GM19023 (cell line): ENCODE results near the gene LMBR1.
"Not testable (repeated sequence)": the region's sequence is repeated elsewhere in the genome, so short reads cannot be mapped to it uniquely, and the experiment has no call there.

Experiments used
- ATAC-seq: cut with Tn5 transposase; IDR thresholded peaks from one replicate; pipeline ENCODE4 v1.9.1; 2021; ENCODE audit warnings: mild to moderate bottlenecking, moderate library complexity; ENCODE audit not compliant: unreplicated experiment

The LMBR1 gene, protein sequence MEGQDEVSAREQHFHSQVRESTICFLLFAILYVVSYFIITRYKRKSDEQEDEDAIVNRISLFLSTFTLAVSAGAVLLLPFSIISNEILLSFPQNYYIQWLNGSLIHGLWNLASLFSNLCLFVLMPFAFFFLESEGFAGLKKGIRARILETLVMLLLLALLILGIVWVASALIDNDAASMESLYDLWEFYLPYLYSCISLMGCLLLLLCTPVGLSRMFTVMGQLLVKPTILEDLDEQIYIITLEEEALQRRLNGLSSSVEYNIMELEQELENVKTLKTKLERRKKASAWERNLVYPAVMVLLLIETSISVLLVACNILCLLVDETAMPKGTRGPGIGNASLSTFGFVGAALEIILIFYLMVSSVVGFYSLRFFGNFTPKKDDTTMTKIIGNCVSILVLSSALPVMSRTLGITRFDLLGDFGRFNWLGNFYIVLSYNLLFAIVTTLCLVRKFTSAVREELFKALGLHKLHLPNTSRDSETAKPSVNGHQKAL

DNA sequence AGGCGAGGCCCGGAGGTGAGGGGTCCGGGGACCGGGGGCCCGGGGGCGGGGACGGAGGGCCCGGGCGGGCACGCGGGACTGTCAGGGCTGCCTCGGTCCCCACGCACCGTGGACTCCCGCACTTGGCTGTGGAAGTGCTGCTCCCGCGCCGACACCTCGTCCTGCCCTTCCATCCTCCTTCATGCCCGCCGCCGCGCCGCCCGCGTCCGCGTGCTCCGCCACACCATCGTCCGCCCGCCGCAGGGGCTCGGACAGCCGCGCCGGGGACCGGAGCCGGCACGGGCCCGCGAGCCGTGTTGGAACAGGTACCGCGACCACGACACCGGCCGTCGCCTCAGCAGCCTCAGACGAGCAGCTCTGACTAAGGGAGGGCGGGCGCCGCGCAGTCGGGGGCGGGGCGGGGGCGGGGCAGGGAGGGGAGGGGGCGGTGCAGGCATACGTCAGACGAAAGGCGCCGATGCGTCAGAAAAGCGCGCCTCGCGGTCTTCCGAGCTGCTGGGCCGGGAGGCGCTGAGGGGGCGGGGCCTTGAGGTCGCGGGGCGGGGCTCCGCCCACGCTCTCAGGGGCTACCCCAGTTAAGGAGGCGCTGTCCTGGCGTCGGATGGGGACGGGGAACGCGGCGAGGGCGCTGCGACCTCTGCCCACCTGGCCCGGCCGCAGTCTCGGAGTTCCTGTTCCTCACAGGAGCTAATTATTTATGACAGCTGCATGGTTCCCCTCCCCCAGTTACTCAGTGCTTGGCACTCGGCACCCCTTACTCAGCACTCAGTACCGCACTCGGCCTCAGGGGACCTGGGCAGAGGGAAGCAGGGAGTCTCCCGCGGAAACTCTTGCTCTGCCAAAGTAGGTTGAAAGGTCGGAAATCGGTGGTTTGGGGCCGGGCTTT is at the start of gene LMBR1:
Gene LMBR1, minus strand, starts transcription at position 363 of the 886 bp plus-strand sequence. Its CDS starts 190 bp downstream, at position 173.
- ATAC-seq = peak; percentile 84

DNA sequence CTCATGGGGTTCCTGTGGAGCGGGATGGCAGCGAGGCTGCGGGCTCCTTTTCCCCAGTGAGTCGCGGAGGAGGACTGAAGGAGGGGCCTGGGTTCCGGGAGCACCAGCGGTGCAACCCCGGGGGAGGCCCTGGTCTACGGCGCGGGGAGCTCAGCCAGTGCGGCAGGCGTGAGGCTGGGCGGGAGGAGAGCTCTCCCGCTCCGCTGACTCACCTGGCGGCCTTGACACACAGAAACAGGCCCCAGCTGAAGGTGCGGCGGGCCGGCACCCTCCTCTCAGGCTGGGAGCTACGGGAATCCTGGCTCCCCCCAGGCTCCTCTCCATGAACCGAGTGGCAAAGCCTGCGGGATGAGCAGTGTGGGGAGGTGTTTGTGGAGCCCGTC is 49.7 kb upstream of the LMBR1 start:
- no peak for ATAC-seq

DNA sequence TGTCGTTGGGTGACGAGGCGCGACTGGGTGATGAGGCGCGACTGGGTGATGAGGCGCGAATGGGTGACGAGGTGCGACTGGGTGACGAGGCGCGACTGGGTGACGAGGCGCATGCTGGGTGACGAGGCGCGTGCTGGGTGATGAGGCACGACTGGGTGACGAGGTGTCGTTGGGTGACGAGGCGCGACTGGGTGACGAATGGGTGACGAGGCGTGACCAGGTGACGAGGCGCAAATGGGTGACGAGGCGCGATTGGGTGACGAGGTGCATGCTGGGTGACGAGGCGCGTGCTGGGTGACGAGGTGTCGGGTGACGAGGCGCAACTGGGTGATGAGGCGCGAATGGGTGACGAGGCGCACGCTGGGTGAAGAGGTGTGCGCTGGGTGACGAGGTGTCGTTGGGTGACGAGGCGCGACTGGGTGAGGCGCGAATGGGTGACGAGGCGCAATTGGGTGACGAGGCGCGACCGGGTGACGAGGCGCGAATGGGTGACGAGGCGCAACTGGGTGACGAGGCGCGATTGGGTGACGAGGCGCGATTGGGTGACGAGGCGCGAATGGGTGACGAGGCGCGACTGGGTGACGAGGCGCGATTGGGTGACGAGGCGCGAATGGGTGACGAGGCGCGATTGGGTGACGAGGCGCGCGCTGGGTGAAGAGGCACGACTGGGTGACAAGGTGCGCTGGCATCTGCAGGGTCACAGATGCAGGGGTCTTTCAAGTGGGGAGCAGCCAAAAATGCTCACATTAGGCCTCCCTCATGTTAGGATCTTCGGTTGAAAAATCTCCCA is 48.6 kb upstream of the LMBR1 start:
- ATAC-seq = no peak

DNA sequence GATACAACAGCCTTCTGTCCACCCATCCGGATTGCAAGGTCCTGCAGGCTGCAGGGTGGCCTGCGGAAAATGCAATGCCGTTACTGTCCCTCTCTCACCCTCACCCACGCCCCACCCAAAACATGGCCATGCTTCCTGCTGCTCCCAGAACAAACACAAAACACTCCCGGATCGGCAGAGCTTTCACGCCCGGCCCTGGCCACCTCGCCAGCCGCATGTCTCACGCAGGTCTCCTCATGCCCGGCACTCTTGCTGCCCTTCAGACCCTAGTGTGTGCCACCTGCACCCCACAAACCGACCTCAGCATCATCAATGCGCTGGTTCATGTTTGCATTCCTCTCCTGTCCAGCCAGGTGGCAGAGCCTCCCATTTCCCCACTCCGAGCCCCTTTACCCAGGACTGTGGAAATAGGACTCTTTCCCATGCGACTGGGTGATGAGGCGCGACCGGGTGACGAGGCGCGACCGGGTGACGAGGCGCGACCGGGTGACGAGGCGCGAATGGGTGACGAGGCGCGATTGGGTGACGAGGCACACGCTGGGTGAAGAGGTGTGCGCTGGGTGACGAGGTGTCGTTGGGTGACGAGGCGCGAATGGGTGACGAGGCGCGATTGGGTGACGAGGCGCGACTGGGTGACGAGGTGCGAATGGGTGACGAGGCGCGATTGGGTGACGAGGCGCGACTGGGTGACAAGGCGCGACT is 47.6 kb upstream of the LMBR1 start:
- ATAC-seq = no peak

DNA sequence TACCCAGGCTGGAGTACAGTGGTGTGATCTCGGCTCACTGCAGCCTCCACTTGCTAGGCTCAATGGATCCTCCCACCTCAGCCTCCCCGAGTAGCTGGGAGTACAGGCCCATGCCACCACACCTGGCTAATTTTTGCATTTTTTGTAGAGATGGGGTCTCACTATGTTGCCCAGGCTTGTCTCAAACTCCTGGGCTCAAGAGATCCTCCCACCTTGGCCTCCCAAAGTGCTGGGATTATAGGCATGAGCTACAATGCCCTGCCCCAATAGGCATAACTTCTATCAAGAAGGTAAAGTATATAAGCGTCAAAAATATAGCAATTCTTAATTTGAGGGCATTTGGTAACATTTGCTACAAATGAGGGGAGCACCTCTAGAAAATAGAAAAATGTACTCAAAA is 43.8 kb upstream of the LMBR1 start:
- not testable (repeated sequence) for ATAC-seq

DNA sequence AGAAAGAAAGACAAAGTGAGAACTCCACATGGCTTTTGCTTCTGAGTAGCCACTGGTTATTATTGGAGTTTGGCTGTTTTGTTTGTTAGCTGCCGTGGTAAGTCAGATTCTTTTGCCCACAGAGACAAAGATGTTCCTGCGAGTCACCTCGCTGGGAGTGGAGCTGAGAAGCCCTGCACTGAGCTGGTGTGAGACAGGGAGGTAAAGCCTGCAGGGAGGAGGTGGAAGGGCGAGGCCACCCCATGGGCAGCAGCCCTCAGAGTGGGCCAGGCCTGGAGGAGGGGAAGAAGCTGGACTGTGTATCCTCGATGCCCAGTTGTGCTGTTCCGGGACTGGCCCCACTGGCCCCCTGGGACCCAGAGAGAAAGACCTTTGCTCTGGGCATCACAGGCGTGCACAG is 42.3 kb upstream of the LMBR1 start:
- ATAC-seq = no peak

DNA sequence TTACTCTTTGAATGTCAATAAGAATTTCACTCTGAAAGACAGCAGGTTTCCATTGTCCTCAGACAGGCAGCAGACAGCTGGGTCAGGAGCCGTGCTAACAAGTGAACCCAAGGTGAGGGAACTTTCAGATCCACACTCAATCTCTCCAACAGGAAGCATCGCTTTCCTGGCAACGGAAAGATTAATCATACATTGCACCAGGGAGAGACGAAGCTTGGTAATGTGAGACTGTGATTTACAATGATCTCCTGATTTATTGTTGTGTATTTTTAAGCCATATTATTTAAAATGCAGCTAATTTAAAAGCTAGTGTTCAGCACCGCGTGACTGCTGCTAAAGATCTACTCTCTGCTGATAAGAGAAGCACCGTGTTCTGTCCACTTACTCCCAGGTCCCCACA is 39.0 kb upstream of the LMBR1 start:
- ATAC-seq = no peak

DNA sequence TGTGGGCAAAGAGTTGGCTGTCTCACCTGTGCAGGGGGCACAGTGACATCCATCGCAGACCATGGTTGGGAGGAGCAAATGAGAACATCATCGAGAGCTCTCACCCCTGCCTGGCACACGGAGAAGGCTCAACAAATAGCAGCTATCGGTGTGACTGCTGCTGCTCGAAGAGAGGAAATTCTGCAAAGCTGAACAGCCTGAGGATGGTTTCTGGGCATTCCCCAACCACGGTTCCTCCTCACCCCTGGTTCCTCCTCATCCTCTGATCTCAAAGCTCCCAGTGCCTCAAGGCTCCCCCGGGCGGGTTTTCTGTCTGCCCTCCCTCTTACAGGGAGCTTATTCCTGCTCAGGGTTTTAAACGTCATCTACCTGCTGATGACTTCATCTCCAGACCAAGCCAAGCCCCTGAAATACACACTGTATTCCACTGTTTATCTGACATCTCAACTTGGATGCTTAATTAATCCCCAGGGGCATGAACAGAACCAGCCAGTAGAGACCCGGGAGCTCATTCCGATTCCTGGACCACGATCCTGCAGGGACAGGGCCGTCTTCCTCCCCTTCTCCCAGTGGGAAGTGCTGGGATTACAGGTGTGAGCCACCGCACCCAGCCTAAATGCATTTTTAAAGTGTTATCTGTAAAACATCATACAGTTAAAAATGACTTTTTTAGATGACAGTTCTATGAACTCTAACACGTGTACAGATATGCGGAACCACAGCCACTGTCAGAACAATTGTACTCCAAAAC is 37.0 kb upstream of the LMBR1 start:
- ATAC-seq = no peak

DNA sequence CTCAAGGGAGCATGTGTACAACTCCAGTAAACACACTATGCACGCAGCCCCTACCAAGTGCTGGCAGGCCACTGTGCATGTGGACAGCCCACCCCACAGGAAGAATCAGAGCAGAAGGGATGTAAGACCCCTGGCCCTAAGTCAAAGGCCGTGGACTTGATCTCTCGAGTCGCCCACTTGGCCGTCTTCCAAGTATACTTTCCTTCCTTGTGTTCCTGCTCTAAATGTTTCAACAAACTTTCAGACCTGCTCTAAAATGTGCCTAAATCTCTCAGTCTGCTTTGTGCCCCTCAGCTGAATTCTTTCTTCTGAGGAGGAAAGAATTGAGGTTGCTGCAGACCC is 35.4 kb upstream of the LMBR1 start:
- no peak for ATAC-seq

DNA sequence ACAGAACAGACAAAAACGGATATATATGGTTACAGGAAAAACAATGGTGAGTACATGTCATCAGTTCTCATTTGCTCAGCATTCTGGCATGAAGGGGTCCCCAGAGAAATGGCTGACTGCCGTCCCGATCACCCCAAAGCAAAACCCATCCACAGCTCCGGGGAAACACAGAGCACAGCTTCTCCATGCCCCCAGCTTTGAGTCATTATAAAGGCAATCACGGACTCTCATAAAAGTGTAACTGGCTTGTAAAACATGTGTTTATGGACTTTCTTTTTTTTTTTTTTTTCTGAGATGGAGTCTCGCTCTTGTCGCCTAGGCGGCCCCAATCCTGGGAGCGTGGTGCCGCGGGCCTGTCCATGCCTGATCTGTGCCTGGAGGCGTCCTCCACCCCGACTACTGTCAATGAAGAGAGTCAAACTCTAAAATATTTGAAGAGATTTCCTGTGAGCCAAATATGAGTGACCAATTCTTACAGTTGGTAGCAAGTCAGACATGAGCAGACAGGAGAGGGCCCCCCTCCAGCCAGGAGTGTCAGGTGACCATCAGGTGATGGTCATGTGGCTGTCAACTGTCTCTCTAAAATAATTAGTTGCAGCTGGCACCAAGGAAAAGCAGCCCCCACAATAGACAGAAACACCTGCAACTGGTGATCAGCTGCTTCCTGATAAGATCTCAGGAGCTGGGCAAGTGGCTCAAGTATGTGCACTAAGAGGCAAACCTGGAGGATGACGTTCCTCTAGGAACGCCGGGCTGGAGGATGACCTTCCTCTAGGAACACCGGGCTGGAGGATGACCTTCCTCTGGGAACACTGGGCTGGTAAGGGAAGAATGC is 34.8 kb upstream of the LMBR1 start:
- no peak for ATAC-seq

DNA sequence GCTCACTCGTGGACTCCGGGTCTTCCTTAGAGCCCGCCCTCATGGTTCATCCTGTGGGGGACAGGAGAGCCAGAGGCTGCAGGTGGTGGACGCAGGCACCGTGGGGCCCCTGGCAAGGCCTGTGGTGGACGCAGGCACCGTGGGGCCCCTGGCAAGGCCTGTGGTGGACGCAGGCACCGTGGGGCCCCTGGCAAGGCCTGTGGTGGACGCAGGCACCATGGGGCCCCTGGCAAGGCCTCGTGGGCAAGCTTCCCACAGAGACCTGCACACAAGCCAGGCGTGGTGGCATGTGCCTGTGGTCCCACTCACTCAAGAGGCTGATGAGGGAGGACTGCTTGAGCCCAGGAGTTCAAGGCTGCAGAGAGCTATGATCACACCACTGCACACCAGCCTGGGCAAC is 32.8 kb upstream of the LMBR1 start:
- not testable (repeated sequence) for ATAC-seq

DNA sequence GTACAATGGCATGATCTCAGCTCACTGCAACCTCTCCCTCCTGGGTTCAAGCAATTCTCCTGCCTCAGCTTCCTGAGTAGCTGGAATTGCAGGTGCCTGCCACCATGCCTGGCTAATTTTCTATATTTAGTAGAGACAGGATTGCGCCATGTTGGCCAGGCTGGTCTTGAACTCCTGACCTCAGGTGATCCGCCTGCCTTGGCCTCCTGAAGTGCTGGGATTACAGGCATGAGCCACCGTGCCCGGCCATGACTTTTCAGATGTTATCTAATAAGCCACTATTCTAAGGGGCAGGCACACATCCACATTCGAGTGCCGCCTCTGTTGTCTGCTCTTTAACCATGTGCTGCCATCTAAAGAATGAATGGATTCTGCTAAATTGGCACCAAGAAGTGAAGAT is 29.3 kb upstream of the LMBR1 start:
- ATAC-seq = not testable (repeated sequence)

DNA sequence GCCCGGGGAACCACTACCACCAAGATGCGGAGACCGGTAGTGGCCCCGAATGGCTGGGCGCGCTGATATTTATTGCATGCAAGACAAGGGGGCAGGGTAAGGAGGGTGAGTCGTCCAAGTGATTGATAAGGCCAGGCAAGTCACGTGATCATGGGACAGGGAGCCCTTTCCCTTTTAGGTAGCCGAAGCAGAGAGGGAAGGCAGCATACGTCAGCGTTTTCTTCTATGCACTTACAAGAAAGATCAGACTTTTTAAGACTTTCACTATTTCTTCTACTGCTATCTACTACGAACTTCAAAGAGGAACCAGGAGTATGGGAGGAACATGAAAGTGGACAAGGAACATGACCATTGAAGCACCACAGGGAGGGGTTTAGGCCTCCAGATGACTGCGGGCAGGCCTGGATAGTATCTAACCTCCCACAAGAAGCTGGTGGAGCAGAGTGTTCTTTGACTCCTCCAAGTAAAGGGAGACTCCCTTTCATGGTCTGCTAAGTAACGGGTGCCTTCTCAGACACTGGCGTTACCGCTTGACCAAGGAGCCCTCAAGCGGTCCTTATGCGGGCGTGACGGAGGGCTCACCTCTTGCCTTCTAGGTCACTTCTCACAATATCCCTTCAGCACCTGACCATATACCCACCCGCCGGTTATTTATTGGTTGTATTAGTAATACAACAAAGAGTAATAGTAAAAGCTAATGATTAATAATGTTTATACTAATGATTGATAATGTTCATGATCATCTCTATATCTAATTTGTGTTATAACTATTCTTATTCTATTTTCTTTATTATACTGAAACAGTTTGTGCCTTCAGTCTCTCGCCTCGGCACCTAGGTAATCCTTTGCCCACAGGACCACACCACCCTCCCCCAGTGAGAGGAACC is 27.7 kb upstream of the LMBR1 start:
- ATAC-seq = not testable (repeated sequence)

DNA sequence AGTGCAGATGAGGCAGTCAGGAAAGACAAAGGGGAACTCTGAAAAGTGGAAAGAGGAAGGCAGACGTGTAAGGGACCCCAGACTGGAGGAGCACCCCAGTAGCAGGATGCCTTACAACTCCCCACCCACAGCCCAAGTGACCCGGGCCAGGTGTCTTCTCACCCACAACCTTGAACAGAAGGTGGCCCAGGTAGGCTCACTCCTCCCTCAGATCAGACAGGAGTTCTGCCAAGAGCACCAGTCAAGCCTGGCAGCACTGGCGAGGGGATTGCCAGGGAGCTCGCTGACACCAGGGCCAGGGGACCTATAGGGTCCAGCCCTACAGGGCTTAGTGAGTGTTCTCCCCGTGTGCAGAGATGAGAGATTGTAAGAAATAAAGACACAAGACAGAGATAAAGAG is 27.1 kb upstream of the LMBR1 start:
- ATAC-seq = no peak

DNA sequence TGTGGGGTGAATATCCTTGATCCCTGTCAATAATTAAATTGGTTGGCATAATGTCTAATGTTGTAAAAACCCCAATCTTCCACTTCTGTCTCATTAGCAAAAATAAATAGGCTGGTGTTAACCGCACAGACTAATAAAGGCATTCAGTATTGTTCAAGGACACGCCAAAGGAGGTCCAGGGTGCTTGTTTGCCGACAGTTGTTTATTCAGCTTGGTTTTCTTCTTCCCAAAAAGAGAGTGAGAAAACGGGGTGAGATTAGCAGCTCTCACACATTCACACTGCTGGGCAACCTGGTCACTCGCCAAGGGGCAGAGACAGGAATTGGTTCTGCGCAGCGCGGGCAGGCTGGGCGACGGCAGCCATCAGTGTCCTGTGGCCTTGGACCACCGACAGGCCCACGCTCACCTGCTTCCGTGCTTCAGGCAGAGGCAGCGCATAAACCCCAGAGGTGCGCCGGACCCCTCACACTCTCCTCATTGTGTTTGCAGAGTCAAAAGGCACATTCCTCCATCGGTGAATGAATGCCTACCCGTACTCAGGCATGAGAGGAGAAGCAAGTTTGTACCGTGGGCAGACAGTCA is 26.2 kb upstream of the LMBR1 start:
- ATAC-seq = no peak

DNA sequence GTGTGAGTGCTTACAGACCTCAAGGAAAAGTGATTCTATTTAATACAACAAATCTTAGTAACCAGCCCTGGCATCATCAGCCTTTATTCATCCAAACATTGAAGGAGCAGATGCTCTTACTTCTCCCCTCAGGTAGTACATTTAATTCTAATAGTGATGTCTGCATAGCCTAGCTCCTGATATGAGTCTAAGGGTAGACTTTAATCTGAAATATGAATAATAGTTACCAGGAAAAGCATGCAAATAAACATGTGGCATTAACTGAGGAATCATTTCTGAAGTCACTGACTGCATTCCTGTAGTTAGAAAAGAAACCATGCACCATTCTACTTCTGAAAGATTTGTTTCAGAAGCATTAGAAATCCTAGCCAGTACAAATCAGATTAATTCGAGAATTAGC is 25.7 kb upstream of the LMBR1 start:
- ATAC-seq = no peak

DNA sequence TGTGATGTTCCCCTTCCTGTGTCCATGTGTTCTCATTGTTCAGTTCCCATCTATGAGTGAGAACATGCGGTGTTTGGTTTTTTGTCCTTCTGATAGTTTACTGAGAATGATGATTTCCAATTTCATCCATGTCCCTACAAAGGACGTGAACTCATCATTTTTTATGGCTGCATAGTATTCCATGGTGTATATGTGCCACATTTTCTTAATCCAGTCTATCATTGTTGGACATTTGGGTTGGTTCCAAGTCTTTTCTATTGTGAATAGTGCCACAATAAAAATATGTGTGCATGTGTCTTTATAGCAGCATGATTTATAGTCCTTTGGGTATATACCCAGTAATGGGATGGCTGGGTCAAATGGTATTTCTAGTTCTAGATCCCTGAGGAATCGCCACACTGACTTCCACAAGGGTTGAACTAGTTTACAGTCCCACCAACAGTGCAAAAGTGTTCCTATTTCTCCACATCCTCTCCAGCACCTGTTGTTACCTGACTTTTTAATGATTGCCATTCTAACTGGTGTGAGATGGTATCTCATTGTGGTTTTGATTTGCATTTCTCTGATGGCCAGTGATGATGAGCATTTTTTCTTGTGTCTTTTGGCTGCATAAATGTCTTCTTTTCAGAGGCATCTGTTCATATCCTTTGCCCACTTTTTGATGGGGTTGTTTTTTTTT is 16.7 kb upstream of the LMBR1 start:
- not testable (repeated sequence) for ATAC-seq
